ACC112 (cell line): ENCODE results near the gene OR6K2.
"Not testable (repeated sequence)": the region's sequence is repeated elsewhere in the genome, so short reads cannot be mapped to it uniquely, and the experiment has no call there.

Experiments used
- H2AFZ ChIP-seq: fragments of 200-600 bp; sonication (generic); one replicate; pipeline ENCODE4 v1.6.0; 2017; ENCODE audit warnings: antibody characterized with exemption, low read length; ENCODE audit not compliant: unreplicated experiment
- H3K27ac ChIP-seq: fragments of 200-600 bp; sonication (generic); 2 replicates; pipeline ENCODE4 v1.5.1; 2014; ENCODE audit warnings: low read depth, mild to moderate bottlenecking, antibody characterized with exemption, low read length, moderate library complexity
- H3K27me3 ChIP-seq: fragments of 200-600 bp; sonication (generic); 2 replicates; pipeline ENCODE4 v1.6.1; 2014; ENCODE audit warnings: mild to moderate bottlenecking, antibody characterized with exemption, low read length, moderate library complexity, mixed read lengths; ENCODE audit not compliant: insufficient read depth
- H3K36me3 ChIP-seq: fragments of 200-600 bp; sonication (generic); 2 replicates; pipeline ENCODE4 v1.6.1; 2016; ENCODE audit warnings: mild to moderate bottlenecking, antibody characterized with exemption, low read length, moderate library complexity, mixed read lengths; ENCODE audit not compliant: insufficient read depth
- H3K4me1 ChIP-seq: fragments of 200-600 bp; sonication (generic); one replicate; pipeline ENCODE4 v1.6.1; 2016; ENCODE audit warnings: low read length, mixed read lengths; ENCODE audit not compliant: insufficient read depth, unreplicated experiment, control insufficient read depth
- H3K4me3 ChIP-seq: fragments of 200-600 bp; sonication (generic); 2 replicates; pipeline ENCODE4 v1.5.1; 2014; ENCODE audit warnings: mild to moderate bottlenecking, low read depth, low read length
- H3K79me2 ChIP-seq: fragments of 200-600 bp; sonication (generic); one replicate; pipeline ENCODE4 v1.6.0; 2016; ENCODE audit warnings: low read length; ENCODE audit not compliant: control insufficient read depth, unreplicated experiment, insufficient read depth

OR6K2 gene

DNA sequence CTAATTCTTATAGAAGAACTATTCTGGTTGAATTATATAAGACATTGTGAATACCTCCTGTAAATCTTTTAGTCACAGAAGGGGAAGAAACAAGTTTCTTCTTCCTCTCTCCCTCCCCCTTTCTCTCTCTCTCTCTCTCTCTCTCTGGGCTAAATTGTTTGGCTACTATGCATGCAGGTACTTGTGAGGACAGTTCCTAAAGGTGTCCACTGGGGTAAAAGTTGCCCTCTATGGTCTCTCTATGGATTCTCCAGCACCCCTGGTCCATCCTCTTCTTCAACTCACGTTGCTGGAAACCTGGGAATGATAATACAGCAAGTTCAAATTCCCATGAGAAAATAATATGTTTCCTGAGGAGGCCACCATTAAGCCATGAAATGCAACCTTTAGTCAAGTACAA, 14.3 kb upstream of the OR6K2 start:
- H3K36me3 ChIP-seq: no peaks in the 10 kb centered on the region
- no peak overlapping the region for H3K4me3 ChIP-seq
- H3K79me2 ChIP-seq: no peaks in the 10 kb centered on the region
- no peak overlapping the region for H2AFZ ChIP-seq
- peaks cover 3% of the 10 kb centered on the region; the same call in 1 of the 2 replicates for H3K27me3 ChIP-seq
- H3K4me1 ChIP-seq: no peaks in the 10 kb centered on the region
- H3K27ac ChIP-seq: no peak overlapping the region

DNA sequence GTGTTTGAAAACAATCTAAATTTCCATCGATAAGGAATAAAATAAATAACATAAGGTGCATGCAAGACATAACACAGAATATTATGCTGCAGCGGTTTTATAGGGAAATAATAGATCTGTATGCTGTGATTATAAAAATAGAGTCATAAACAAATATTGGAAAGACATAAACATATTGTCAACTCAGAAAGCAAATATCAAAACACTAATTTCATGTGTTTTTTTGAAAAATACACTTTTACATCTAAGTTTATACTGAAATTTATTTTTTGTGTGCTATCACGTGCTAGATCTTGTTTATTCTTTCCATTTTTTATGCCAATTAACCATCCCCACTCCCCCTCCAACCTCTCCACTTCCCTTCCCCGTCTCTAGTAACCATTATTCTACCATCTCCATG, 10.6 kb upstream of the OR6K2 start:
- H3K4me1 ChIP-seq: no peaks in the 10 kb centered on the region
- H3K27ac ChIP-seq: no peak overlapping the region
- H3K36me3 ChIP-seq: no peaks in the 10 kb centered on the region
- H3K79me2 ChIP-seq: no peaks in the 10 kb centered on the region
- no peak overlapping the region for H2AFZ ChIP-seq
- H3K27me3 ChIP-seq: peaks cover 3% of the 10 kb centered on the region; the same call in 1 of the 2 replicates
- no peak overlapping the region for H3K4me3 ChIP-seq

DNA sequence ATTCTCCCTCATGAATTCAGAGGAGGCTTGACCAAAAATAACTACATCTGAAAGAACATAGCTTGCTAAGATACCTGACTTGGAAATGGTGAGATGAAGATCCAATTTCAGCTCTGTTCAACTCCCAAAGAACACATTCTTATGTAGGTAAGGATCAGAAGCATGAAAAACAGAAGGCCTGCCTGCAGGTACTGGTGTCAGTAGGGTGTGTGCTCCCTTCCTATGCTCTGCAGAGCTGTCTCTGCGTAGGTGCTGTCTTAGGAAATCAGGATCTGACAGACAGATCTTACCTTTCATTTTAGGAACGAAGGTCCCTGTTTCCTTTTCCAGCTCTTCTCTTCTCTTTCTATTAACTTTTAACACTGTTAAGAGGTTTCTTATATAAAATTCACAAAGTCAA, 5.6 kb upstream of the OR6K2 start:
- 0 out of 2 replicates have a peak, but pooled peaks cover 3% of the 10 kb centered on the region for H3K27me3 ChIP-seq
- no peak overlapping the region for H3K4me3 ChIP-seq

DNA sequence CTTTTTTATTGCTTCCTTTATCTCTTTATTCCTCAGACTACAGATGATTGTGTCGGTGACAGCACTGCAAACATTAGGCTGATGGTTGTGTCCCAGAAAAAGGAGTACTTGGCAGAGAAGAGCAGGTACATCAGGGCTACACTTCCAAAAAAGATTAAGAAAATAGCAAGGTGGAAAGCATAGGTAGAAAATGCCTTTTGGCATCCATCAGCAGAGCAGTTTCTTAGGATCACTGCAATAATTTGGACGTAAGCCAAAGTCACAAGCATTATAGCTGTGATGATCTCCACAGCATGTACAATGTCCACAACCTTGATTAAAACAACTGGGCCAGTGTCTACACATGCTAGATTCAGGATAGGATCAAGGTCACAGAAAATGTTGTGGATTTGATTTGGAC, 5.9 kb downstream of the OR6K2 start:
- Histone ChIP-seq H3K4me1 (no peaks in the 10 kb centered on the region), H3K27me3 (no peaks in the 10 kb centered on the region), H3K79me2 (no peaks in the 10 kb centered on the region), H3K36me3 (no peaks in the 10 kb centered on the region), H2AFZ (no peak overlapping the region), H3K4me3 (no peak overlapping the region), H3K27ac (no peak overlapping the region)

More for the DNA sequence above, 5.6 kb upstream of the OR6K2 start:
- no peaks in the 10 kb centered on the region for H3K36me3 ChIP-seq
- no peak overlapping the region for H3K27ac ChIP-seq
- no peaks in the 10 kb centered on the region for H3K4me1 ChIP-seq
- H3K79me2 ChIP-seq: no peaks in the 10 kb centered on the region
- H2AFZ ChIP-seq: no peak overlapping the region

DNA sequence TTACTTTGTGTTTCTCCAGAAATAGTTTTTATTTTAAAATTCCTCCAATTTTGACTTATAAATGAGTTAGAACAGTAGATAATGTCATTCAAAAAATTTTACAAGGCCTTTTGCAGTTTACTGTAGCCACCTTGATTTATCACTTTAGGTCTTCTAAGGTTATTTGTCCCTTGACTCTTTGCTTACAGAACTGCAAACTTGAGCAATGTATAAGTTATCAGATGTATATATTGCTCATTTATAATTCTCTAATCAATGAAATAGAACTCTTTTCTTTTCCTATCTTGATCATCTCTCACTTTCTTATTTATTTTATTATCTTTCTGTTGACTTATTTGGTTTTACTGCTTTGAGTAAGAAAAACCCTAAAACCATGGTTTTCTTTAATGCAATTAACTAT, 8.1 kb downstream of the OR6K2 start:
- H3K27me3 ChIP-seq: no peaks in the 10 kb centered on the region
- no peak overlapping the region for H2AFZ ChIP-seq
- no peak overlapping the region for H3K27ac ChIP-seq
- H3K36me3 ChIP-seq: no peaks in the 10 kb centered on the region
- no peak overlapping the region for H3K4me3 ChIP-seq
- no peaks in the 10 kb centered on the region for H3K4me1 ChIP-seq
- H3K79me2 ChIP-seq: no peaks in the 10 kb centered on the region

DNA sequence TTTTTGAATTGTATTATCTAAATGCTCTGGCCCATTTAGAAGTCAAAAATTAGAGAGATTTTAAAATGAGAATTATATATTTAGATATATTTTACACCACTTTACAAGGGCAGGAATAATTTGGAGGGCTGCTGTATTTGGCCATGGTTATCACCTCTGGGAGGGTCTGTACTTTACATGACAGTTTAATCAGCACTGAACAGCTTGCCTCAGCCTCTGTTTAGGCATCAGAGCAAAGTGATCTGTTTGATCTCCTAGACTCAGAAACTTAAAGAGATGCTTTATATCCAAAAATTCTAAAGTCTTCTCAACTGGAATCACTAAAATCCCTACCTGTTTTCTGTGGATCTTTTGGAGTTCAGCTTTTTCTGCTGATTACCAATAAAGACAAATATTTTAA, 8.5 kb downstream of the OR6K2 start:
- H3K36me3 ChIP-seq: no peaks in the 10 kb centered on the region

DNA sequence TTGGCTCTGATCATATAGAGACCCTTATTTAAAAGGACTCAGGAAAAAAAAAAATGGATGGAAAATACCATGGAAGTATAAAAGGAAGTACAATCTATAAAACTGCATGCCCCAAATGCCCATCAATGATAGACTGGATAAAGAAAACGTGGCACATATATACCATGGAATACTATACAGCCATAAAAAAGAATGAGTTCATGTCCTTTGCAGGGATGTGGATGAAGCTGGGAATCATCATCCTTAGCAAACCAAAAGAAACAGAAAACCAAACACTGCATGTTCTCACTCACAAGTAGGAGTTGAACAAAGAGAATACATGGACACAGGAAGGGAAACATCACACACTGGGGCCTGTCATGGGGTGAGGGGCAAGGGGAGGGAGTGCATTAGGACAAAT, 9.3 kb downstream of the OR6K2 start:
- not testable (repeated sequence) for H3K4me3 ChIP-seq, H3K79me2 ChIP-seq, H3K36me3 ChIP-seq, H3K27me3 ChIP-seq, H3K4me1 ChIP-seq, H3K27ac ChIP-seq, H2AFZ ChIP-seq

More for the DNA sequence above, 8.5 kb downstream of the OR6K2 start:
- H3K27ac ChIP-seq: no peak overlapping the region
- no peaks in the 10 kb centered on the region for H3K4me1 ChIP-seq
- no peaks in the 10 kb centered on the region for H3K27me3 ChIP-seq
- no peak overlapping the region for H2AFZ ChIP-seq
- H3K4me3 ChIP-seq: no peak overlapping the region
- no peaks in the 10 kb centered on the region for H3K79me2 ChIP-seq

DNA sequence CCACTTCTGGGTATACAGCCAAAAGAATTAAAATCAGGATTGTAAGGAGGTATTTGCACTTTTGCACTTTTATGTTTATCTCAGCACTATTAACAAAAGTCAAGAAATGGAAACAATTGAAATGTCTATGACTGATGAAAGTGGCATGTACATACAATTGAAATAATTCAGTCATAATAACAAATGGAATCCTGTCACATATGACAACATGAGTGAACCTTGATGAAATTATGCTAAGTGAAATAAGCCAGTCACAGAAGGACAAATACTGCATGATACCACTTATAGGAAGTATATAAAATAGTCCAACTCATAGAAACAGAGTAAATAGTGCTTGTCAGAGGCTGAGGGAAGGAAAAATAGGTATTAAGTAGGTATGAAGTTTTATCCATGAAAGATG, 10.6 kb downstream of the OR6K2 start:
- Histone ChIP-seq H3K4me3 (no peak overlapping the region), H3K36me3 (no peaks in the 10 kb centered on the region), H2AFZ (no peak overlapping the region), H3K79me2 (no peaks in the 10 kb centered on the region), H3K27ac (no peak overlapping the region), H3K27me3 (no peaks in the 10 kb centered on the region), H3K4me1 (no peaks in the 10 kb centered on the region)

DNA sequence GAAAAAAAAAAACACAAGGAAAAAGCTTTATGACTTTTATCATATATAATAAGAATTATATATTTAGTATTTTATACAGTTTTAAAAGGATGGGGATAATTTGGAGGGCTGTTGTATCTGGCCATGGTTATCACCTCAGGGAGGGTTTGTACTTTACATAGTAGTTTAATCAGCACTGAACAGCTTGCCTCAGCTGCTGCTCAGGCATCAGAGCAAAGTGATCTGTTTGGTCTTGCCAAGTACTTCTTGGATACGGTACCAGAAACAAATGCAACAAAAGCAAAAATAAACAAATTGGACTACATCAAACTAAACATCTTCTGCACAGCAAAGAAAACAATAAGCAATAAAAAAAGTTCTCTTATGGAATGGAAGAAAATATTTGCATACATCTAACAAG, 11.3 kb downstream of the OR6K2 start:
- H3K79me2 ChIP-seq: no peaks in the 10 kb centered on the region
- no peaks in the 10 kb centered on the region for H3K36me3 ChIP-seq
- H3K4me1 ChIP-seq: no peaks in the 10 kb centered on the region
- no peak overlapping the region for H3K4me3 ChIP-seq
- no peaks in the 10 kb centered on the region for H3K27me3 ChIP-seq
- no peak overlapping the region for H3K27ac ChIP-seq
- no peak overlapping the region for H2AFZ ChIP-seq

DNA sequence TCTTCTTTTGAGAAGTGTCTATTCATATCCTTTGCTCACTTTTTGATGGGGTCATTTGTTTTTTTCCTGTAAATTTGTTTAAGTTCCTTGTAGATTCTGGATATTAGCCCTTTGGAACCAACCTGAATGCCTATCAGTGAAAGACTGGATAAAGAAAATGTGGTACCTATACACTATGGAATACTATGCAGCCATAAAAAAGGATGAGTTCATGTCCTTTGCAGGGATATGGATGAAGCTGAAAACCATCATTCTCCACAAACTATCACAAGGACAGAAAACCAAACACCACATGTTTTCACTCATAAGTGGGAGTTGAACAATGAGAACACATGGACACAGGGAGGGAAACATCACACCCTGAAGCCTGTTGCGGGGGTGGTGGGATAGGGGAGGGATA, 12.1 kb downstream of the OR6K2 start:
- H2AFZ ChIP-seq, H3K79me2 ChIP-seq, H3K4me1 ChIP-seq, H3K36me3 ChIP-seq, H3K27me3 ChIP-seq, H3K4me3 ChIP-seq, H3K27ac ChIP-seq: not testable (repeated sequence)

DNA sequence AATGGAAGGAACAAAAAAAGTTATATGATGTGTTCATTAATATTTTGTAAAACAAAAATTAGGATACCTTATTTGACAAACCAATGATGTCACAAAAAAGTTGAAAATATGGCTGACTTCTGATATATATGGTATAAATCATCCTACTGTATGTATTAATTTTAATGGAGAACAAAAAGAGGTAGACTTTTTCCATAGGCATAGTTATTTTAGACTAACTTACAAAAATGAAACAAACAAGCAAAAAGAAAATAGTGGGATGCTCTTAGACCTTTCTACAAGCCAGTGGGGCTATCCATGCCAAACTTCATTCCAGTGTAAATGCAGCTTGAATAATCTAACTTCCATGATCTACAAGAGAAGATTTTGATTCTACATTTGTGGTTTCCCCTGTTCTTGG, 13.4 kb downstream of the OR6K2 start:
- H3K79me2 ChIP-seq: no peaks in the 10 kb centered on the region
- no peaks in the 10 kb centered on the region for H3K27me3 ChIP-seq
- H3K27ac ChIP-seq: no peak overlapping the region
- no peak overlapping the region for H3K4me3 ChIP-seq
- H3K4me1 ChIP-seq: no peaks in the 10 kb centered on the region
- no peak overlapping the region for H2AFZ ChIP-seq
- no peaks in the 10 kb centered on the region for H3K36me3 ChIP-seq
